Astrocyte (in vitro differentiated cells and primary cell): Measurements from ENCODE around the gene LILRB2. TPM values are rescaled to one million over a fixed set of nuclear protein-coding genes. Genes with fewer than 3 reads are reported as not detected.
"Not testable (repeated sequence)": the region's sequence is repeated elsewhere in the genome, so short reads cannot be mapped to it uniquely, and the experiment has no call there.

Experiments used
- DNase-seq: peaks from one replicate; pipeline ENCODE4 v3.0.0-alpha.2; 2010; ENCODE audit warnings: low read depth
- FAIRE-seq: peaks from 2 replicates; lab custom pipeline; 2011; peaks lifted over from hg19 to GRCh38; lab: Jason Lieb, UNC
- H2AFZ ChIP-seq: 2 replicates; pipeline ENCODE4 v1.6.0; 2012; ENCODE audit warnings: low read depth, low read length, inconsistent platforms
- H3K27ac ChIP-seq: 2 replicates; pipeline ENCODE4 v1.5.1; 2011; ENCODE audit warnings: low read depth, low read length, inconsistent platforms
- H3K27me3 ChIP-seq: 2 replicates; pipeline ENCODE4 v1.6.0; 2011; ENCODE audit warnings: low read length, inconsistent platforms; ENCODE audit not compliant: insufficient read depth
- H3K36me3 ChIP-seq: 2 replicates; pipeline ENCODE4 v1.5.1; 2011; ENCODE audit warnings: low read length, inconsistent platforms; ENCODE audit not compliant: insufficient read depth
- H3K4me1 ChIP-seq: 2 replicates; pipeline ENCODE4 v1.5.1; 2011; ENCODE audit warnings: low read length, inconsistent platforms; ENCODE audit not compliant: insufficient read depth
- H3K4me2 ChIP-seq: 2 replicates; pipeline ENCODE4 v1.6.0; 2012; ENCODE audit warnings: low read length, inconsistent platforms
- H3K4me3 ChIP-seq: 2 replicates; pipeline ENCODE4 v1.5.1; 2011; ENCODE audit warnings: low read depth, mild to moderate bottlenecking, low read length, inconsistent platforms; ENCODE audit not compliant: insufficient read depth
- H3K79me2 ChIP-seq: 2 replicates; pipeline ENCODE4 v1.6.0; 2012; ENCODE audit warnings: mild to moderate bottlenecking, low read length, inconsistent platforms; ENCODE audit not compliant: insufficient read depth
- H3K9ac ChIP-seq: 2 replicates; pipeline ENCODE4 v1.6.0; 2012; ENCODE audit warnings: mild to moderate bottlenecking, low read length, inconsistent platforms
- H3K9me3 ChIP-seq: 2 replicates; pipeline ENCODE4 v1.5.1; 2012; ENCODE audit warnings: low read depth, mild to moderate bottlenecking, low read length, inconsistent platforms; ENCODE audit not compliant: insufficient read depth
- H4K20me1 ChIP-seq: 2 replicates; pipeline ENCODE4 v1.6.0; 2012; ENCODE audit warnings: low read length, inconsistent platforms; ENCODE audit not compliant: insufficient read depth
- H3K27ac Mint-ChIP-seq: one replicate; pipeline ENCODE4 v1.8.0; 2021; ENCODE audit warnings: mild to moderate bottlenecking, mixed read lengths; ENCODE audit not compliant: unreplicated experiment
- H3K27me3 Mint-ChIP-seq: one replicate; pipeline ENCODE4 v1.8.0; 2021; ENCODE audit warnings: low read depth, mixed read lengths; ENCODE audit not compliant: unreplicated experiment
- H3K36me3 Mint-ChIP-seq: one replicate; pipeline ENCODE4 v1.8.0; 2021; ENCODE audit warnings: low read depth, mixed read lengths; ENCODE audit not compliant: unreplicated experiment
- H3K4me1 Mint-ChIP-seq: one replicate; pipeline ENCODE4 v1.8.0; 2021; ENCODE audit warnings: low read depth, mixed read lengths; ENCODE audit not compliant: unreplicated experiment
- H3K4me3 Mint-ChIP-seq: one replicate; pipeline ENCODE4 v1.8.0; 2021; ENCODE audit warnings: mild to moderate bottlenecking, moderate library complexity, mixed read lengths; ENCODE audit not compliant: unreplicated experiment
- H3K9me3 Mint-ChIP-seq: one replicate; pipeline ENCODE4 v1.8.0; 2021; ENCODE audit warnings: mild to moderate bottlenecking, mixed read lengths; ENCODE audit not compliant: unreplicated experiment
- EZH2 ChIP-seq: IDR thresholded peaks from 2 replicates; pipeline ENCODE4 v1.6.1; 2012; ENCODE audit warnings: mild to moderate bottlenecking, low read length, inconsistent platforms; ENCODE audit not compliant: insufficient read depth
- total RNA-seq: library from RNA; stranded (reverse); gene quantifications from 2 replicates; pipeline ENCODE4 v1.2.1, GENCODE V29; 2021
- TF ChIP-seq, protein P1 (sequence below): IDR thresholded peaks from 2 replicates; pipeline ENCODE4 v1.5.1; 2011; ENCODE audit warnings: low read depth, mild to moderate bottlenecking, inconsistent platforms, low read length, moderate library complexity; ENCODE audit not compliant: insufficient read depth

Gene LILRB2
- total RNA-seq, 1 donor from 2014 or later: not detected

GRCh38 chr19:54275951-54276350 is 5.0 kb downstream of the LILRB2 start:
- Histone ChIP-seq H3K27me3 (no peaks in the 10 kb centered on the region), H3K36me3 (no peaks in the 10 kb centered on the region), H2AFZ (no peak overlapping the region), H3K9ac (no peak overlapping the region), H3K27ac (no peak overlapping the region), H4K20me1 (no peaks in the 10 kb centered on the region), H3K79me2 (no peaks in the 10 kb centered on the region), H3K4me1 (no peaks in the 10 kb centered on the region), H3K4me2 (no peak overlapping the region), H3K9me3 (no peaks in the 10 kb centered on the region), H3K4me3 (no peak overlapping the region)
- H3K4me3 Mint-ChIP-seq: no peak overlapping the region
- H3K4me1 Mint-ChIP-seq: no peaks in the 10 kb centered on the region
- FAIRE-seq: no peak
- no peak overlapping the region for H3K27ac Mint-ChIP-seq
- no peaks in the 10 kb centered on the region for H3K36me3 Mint-ChIP-seq
- no peak for DNase-seq
- H3K27me3 Mint-ChIP-seq: peaks cover 51% of the 10 kb centered on the region
- H3K9me3 Mint-ChIP-seq: no peaks in the 10 kb centered on the region
- no peak for TF ChIP-seq EZH2
- TF ChIP-seq, protein P1, sequence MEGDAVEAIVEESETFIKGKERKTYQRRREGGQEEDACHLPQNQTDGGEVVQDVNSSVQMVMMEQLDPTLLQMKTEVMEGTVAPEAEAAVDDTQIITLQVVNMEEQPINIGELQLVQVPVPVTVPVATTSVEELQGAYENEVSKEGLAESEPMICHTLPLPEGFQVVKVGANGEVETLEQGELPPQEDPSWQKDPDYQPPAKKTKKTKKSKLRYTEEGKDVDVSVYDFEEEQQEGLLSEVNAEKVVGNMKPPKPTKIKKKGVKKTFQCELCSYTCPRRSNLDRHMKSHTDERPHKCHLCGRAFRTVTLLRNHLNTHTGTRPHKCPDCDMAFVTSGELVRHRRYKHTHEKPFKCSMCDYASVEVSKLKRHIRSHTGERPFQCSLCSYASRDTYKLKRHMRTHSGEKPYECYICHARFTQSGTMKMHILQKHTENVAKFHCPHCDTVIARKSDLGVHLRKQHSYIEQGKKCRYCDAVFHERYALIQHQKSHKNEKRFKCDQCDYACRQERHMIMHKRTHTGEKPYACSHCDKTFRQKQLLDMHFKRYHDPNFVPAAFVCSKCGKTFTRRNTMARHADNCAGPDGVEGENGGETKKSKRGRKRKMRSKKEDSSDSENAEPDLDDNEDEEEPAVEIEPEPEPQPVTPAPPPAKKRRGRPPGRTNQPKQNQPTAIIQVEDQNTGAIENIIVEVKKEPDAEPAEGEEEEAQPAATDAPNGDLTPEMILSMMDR: no peak

GRCh38 chr19:54274516-54274915 is 6.4 kb downstream of the LILRB2 start:
- H3K27me3 ChIP-seq, H3K27ac ChIP-seq, H3K4me1 Mint-ChIP-seq, H3K79me2 ChIP-seq, FAIRE-seq, H3K9ac ChIP-seq, H2AFZ ChIP-seq, H4K20me1 ChIP-seq, DNase-seq, H3K4me1 ChIP-seq, H3K9me3 Mint-ChIP-seq, H3K36me3 Mint-ChIP-seq, H3K9me3 ChIP-seq, H3K27ac Mint-ChIP-seq, H3K4me2 ChIP-seq, H3K4me3 Mint-ChIP-seq, H3K36me3 ChIP-seq, H3K4me3 ChIP-seq: not testable (repeated sequence)
- peaks cover 45% of the 10 kb centered on the region for H3K27me3 Mint-ChIP-seq

- Mint-ChIP-seq H3K4me3 (no peak overlapping the region), H3K36me3 (no peaks in the 10 kb centered on the region), H3K27me3 (peaks cover 42% of the 10 kb centered on the region), H3K4me1 (no peaks in the 10 kb centered on the region), H3K9me3 (peaks cover 3% of the 10 kb centered on the region), H3K27ac (no peak overlapping the region)
- Histone ChIP-seq H3K9me3 (no peaks in the 10 kb centered on the region), H3K9ac (no peak overlapping the region), H3K27me3 (no peaks in the 10 kb centered on the region), H3K4me3 (no peak overlapping the region), H3K27ac (no peak overlapping the region), H3K79me2 (no peaks in the 10 kb centered on the region), H2AFZ (no peak overlapping the region), H3K36me3 (no peaks in the 10 kb centered on the region), H4K20me1 (no peaks in the 10 kb centered on the region), H3K4me2 (no peak overlapping the region), H3K4me1 (no peaks in the 10 kb centered on the region)
- DNase-seq (no peak), FAIRE-seq (no peak)
- TF ChIP-seq, protein P1: no peak
- TF ChIP-seq EZH2: no peak
These were observed 7.1 kb downstream of the LILRB2 start for GRCh38 chr19:54273821-54274220.

GRCh38 chr19:54272181-54272580 is 8.7 kb downstream of the LILRB2 start:
- H3K79me2 ChIP-seq, H4K20me1 ChIP-seq, H3K4me3 ChIP-seq, H2AFZ ChIP-seq, FAIRE-seq, H3K4me3 Mint-ChIP-seq, DNase-seq, H3K9me3 ChIP-seq, H3K9ac ChIP-seq, H3K4me2 ChIP-seq, H3K36me3 ChIP-seq, H3K36me3 Mint-ChIP-seq, H3K27ac Mint-ChIP-seq, H3K4me1 Mint-ChIP-seq, H3K27me3 ChIP-seq, H3K27ac ChIP-seq, H3K9me3 Mint-ChIP-seq, H3K4me1 ChIP-seq: not testable (repeated sequence)
- peaks cover 48% of the 10 kb centered on the region for H3K27me3 Mint-ChIP-seq

DNA sequence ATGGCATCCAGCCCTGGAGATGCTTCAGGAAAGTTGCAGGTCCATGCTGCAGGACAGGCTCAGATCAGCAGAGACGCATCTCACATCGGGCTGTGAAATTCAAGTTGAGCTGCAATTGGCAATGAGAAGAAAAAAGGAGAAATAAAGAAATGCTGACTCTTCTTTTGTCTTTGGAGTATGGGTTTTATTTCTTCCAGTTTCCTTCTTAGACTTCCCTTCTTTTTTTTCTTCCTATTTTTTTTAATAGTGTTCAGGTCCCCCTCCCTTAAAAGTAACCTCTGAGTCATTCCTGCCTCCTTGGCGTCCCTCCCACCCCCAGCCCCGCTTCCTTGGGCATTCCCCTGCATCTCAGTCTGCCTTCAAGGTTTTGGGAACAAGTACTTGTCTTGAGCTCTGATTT is 9.3 kb downstream of the LILRB2 start:
- H3K36me3 Mint-ChIP-seq, H2AFZ ChIP-seq, H3K79me2 ChIP-seq, FAIRE-seq, DNase-seq, H3K27ac Mint-ChIP-seq, H3K4me1 ChIP-seq, H4K20me1 ChIP-seq, H3K9me3 Mint-ChIP-seq, H3K4me2 ChIP-seq, H3K27ac ChIP-seq, H3K4me3 ChIP-seq, H3K36me3 ChIP-seq, H3K4me1 Mint-ChIP-seq, H3K9ac ChIP-seq, H3K4me3 Mint-ChIP-seq, H3K27me3 ChIP-seq, H3K9me3 ChIP-seq: not testable (repeated sequence)
- peaks cover 44% of the 10 kb centered on the region for H3K27me3 Mint-ChIP-seq
